Omental fat pad (tissue), 4 donors: Measurements from ENCODE around the gene ZHX3. TPM values are rescaled to one million over a fixed set of nuclear protein-coding genes. Genes with fewer than 3 reads are reported as not detected.

Experiments
- ATAC-seq: fragments of 150-250 bp; one replicate; pipeline ENCODE4 v1.9.1; 2016; ENCODE audit warnings: mild to moderate bottlenecking, moderate library complexity; ENCODE audit not compliant: low FRiP score
- DNase-seq: peaks from one replicate; pipeline ENCODE4 v3.0.0-alpha.2; 2019; ENCODE audit warnings: low spot score
- CTCF ChIP-seq, 3 donors: fragments of 450-650 bp; IDR thresholded peaks; one replicate each; pipeline ENCODE4 v1.5.1; 2016 to 2017; ENCODE audit warnings: antibody characterized with exemption in 3 of 3, mild to moderate bottlenecking in 3 of 3, moderate library complexity in 2 of 3
- total RNA-seq, 4 donors: library from RNA; depleted of rRNA; stranded (reverse); fragments of >200 nt; gene quantifications; one replicate each; pipeline ENCODE4 v1.1.0, GENCODE V29; 2016

ZHX3 gene
- total RNA-seq, 4 donors from 2014 or later = 22.6 to 54.5 (median 45.0) TPM

- TF ChIP-seq CTCF (IDR thresholded peaks at IDR 0.05) = no peak
- no peak for DNase-seq
- ATAC-seq = no peak
Measured at GRCh38 chr20:41352106-41352505, 34.6 kb upstream of the ZHX3 start.

- no peak for DNase-seq
- ATAC-seq = no peak
- TF ChIP-seq CTCF (IDR thresholded peaks at IDR 0.05) = no peak
Measured at GRCh38 chr20:41350408-41350962, 33.0 kb upstream of the ZHX3 start.

GRCh38 chr20:41349943-41350342 is 32.4 kb upstream of the ZHX3 start:
- DNase-seq (no peak), ATAC-seq (no peak)
- TF ChIP-seq CTCF (IDR thresholded peaks at IDR 0.05) = no peak

GRCh38 chr20:41349266-41349665 is 31.7 kb upstream of the ZHX3 start:
- ATAC-seq = no peak

GRCh38 chr20:41348430-41349172 is 31.1 kb upstream of the ZHX3 start:
- no peak for DNase-seq
- TF ChIP-seq CTCF (IDR thresholded peaks at IDR 0.05) = no peak
- no peak for ATAC-seq

More at GRCh38 chr20:41349266-41349665, 31.7 kb upstream of the ZHX3 start:
- no peak for TF ChIP-seq CTCF (IDR thresholded peaks at IDR 0.05)
- DNase-seq = no peak

GRCh38 chr20:41347523-41348429 is 30.2 kb upstream of the ZHX3 start:
- TF ChIP-seq CTCF (IDR thresholded peaks at IDR 0.05) = no peak
- ATAC-seq (no peak), DNase-seq (no peak)
